Natural killer cell (primary cell): ENCODE measurements around the gene RBM19. TPM values are rescaled to one million over a fixed set of nuclear protein-coding genes. Genes with fewer than 3 reads are reported as not detected.

ENCODE experiments used
- ATAC-seq, 3 donors: fragments of 150-1000 bp in 2 of 3; fragments of 200-7000 bp in 1 of 3; cut with Tn5 transposase; 1 replicate in 1 of 3; 2 replicates in 2 of 3; pipeline ENCODE4 v1.10.0; 2021; ENCODE audit warnings: mild to moderate bottlenecking in 2 of 3, moderate library complexity in 2 of 3
- DNase-seq, 2 donors: peaks; one replicate each; pipeline versions ENCODE4 v3.0.0 to v3.0.0-alpha.2; 2013 to 2021; ENCODE audit warnings: mixed read lengths in 1 of 2
- H3K27ac ChIP-seq: one replicate; pipeline ENCODE4 v1.5.1; 2013; ENCODE audit warnings: mild to moderate bottlenecking, low read length
- H3K27me3 ChIP-seq: one replicate; pipeline ENCODE4 v1.6.1; 2013; ENCODE audit warnings: low read length; ENCODE audit not compliant: control insufficient read depth, insufficient read depth
- H3K36me3 ChIP-seq: one replicate; pipeline ENCODE4 v1.6.1; 2013; ENCODE audit warnings: low read length; ENCODE audit not compliant: control insufficient read depth, insufficient read depth
- H3K4me1 ChIP-seq: one replicate; pipeline ENCODE4 v1.6.1; 2013; ENCODE audit warnings: low read length; ENCODE audit not compliant: control insufficient read depth, insufficient read depth
- H3K4me3 ChIP-seq: one replicate; pipeline ENCODE4 v1.5.1; 2013; ENCODE audit warnings: low read length
- H3K9me3 ChIP-seq: one replicate; pipeline ENCODE4 v1.6.1; 2013; ENCODE audit warnings: low read length; ENCODE audit not compliant: control insufficient read depth, insufficient read depth
- H3K27ac Mint-ChIP-seq, 2 donors: one replicate each; pipeline ENCODE4 v1.8.0; 2022; ENCODE audit warnings: mild to moderate bottlenecking in 2 of 2, mixed read lengths in 2 of 2, moderate library complexity in 1 of 2
- H3K27me3 Mint-ChIP-seq, 2 donors: one replicate each; pipeline ENCODE4 v1.8.0; 2022; ENCODE audit warnings: low read depth in 2 of 2, mixed read lengths in 2 of 2
- H3K36me3 Mint-ChIP-seq: one replicate; pipeline ENCODE4 v1.8.0; 2022; ENCODE audit warnings: mixed read lengths
- H3K4me1 Mint-ChIP-seq, 2 donors: one replicate each; pipeline ENCODE4 v1.8.0; 2022; ENCODE audit warnings: mixed read lengths in 2 of 2
- H3K4me3 Mint-ChIP-seq: one replicate; pipeline ENCODE4 v1.8.0; 2022; ENCODE audit warnings: mild to moderate bottlenecking, moderate library complexity, mixed read lengths
- H3K9me3 Mint-ChIP-seq, 2 donors: one replicate each; pipeline ENCODE4 v1.8.0; 2022; ENCODE audit warnings: mixed read lengths in 2 of 2
- WGBS: methylation state at CpG from one replicate; pipeline ENCODE4 v1.1.7; 2013; ENCODE audit warnings: missing lambda C conversion rate; ENCODE audit not compliant: insufficient coverage; 5-methylcytosine and 5-hydroxymethylcytosine counted together
- intact Hi-C: fragments of 100-400 bp; cut with micrococcal nuclease; formaldehyde crosslinking; loops from one replicate; pipeline ENCODE4 v1.14.2; 2022
- total RNA-seq, 4 donors: library from RNA; stranded (reverse); fragments of 120-200 nt in 1 of 4; gene quantifications; one replicate each; pipeline versions ENCODE4 v1.2.3 to v1.2.4, GENCODE V29; 2013 to 2022
- TF ChIP-seq, protein P1 (sequence below): fragments of 200-600 bp; IDR thresholded peaks from one replicate; pipeline ENCODE4 v1.8.0; 2022; ENCODE audit warnings: antibody characterized with exemption

The RBM19 gene
- total RNA-seq, 3 donors from 2014 or later (not counting 1 experiment from before 2014, with no cell fraction given) = 49.9 to 70.6 (median 60.9) TPM

DNA sequence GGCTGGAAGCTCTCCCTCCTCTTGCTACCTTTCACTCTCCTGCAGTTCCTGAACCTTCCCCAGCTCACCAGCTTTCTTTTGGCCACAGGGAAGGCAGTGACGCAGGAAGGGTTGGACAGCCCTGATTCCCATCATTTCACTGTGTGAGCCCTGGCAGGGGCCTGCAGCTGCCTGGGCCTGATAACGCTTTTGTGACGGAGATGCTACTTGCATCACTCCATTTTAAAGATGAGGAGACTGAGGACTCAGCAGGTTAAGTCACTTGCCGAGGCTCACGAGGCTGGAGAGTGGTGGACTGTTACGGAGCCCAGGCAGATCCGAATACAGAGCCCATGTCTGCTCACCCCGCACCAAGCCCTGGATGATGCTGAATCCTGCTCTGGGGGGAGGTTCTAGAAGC, 145.3 kb downstream of the RBM19 start:
- Mint-ChIP-seq H3K27ac (no peak overlapping the region), H3K4me3 (no peak overlapping the region), H3K36me3 (no peaks in the 10 kb centered on the region), H3K9me3 (no peaks in the 10 kb centered on the region), H3K27me3 (no peaks in the 10 kb centered on the region), H3K4me1 (peaks cover 0 to 2% of the 10 kb centered on the region in 2 donors)
- Histone ChIP-seq H3K36me3 (peaks cover 2% of the 10 kb centered on the region), H3K27me3 (no peaks in the 10 kb centered on the region), H3K9me3 (no peaks in the 10 kb centered on the region), H3K27ac (no peak overlapping the region), H3K4me1 (no peaks in the 10 kb centered on the region), H3K4me3 (no peak overlapping the region)
- WGBS = 99% methylated on average over 8 of the region's 8 CpGs
- DNase-seq (no peak), ATAC-seq (no peak)
- intact Hi-C loops = no loop called here
- TF ChIP-seq, protein P1, sequence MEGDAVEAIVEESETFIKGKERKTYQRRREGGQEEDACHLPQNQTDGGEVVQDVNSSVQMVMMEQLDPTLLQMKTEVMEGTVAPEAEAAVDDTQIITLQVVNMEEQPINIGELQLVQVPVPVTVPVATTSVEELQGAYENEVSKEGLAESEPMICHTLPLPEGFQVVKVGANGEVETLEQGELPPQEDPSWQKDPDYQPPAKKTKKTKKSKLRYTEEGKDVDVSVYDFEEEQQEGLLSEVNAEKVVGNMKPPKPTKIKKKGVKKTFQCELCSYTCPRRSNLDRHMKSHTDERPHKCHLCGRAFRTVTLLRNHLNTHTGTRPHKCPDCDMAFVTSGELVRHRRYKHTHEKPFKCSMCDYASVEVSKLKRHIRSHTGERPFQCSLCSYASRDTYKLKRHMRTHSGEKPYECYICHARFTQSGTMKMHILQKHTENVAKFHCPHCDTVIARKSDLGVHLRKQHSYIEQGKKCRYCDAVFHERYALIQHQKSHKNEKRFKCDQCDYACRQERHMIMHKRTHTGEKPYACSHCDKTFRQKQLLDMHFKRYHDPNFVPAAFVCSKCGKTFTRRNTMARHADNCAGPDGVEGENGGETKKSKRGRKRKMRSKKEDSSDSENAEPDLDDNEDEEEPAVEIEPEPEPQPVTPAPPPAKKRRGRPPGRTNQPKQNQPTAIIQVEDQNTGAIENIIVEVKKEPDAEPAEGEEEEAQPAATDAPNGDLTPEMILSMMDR = no peak

- Histone ChIP-seq H3K27ac (no peak overlapping the region), H3K27me3 (no peaks in the 10 kb centered on the region), H3K4me3 (no peak overlapping the region), H3K9me3 (no peaks in the 10 kb centered on the region), H3K36me3 (peaks cover 2% of the 10 kb centered on the region), H3K4me1 (no peaks in the 10 kb centered on the region)
- Mint-ChIP-seq H3K4me1 (peaks cover 0 to 5% of the 10 kb centered on the region in 2 donors), H3K9me3 (no peaks in the 10 kb centered on the region), H3K4me3 (no peak overlapping the region), H3K36me3 (no peaks in the 10 kb centered on the region), H3K27me3 (no peaks in the 10 kb centered on the region), H3K27ac (no peak overlapping the region)
- ATAC-seq = no peak
- WGBS = 96% methylated on average over 15 of the region's 15 CpGs
- intact Hi-C loops = no loop called here
- TF ChIP-seq, protein P1 = no peak
- DNase-seq = no peak
Measured at GRCh38 chr12:113820309-113820708, 145.8 kb downstream of the RBM19 start.

GRCh38 chr12:113819495-113819894, 146.6 kb downstream of the RBM19 start:
- H3K27ac Mint-ChIP-seq = no peak overlapping the region

GRCh38 chr12:113818833-113819232, 147.3 kb downstream of the RBM19 start:
- Mint-ChIP-seq H3K36me3 (no peaks in the 10 kb centered on the region), H3K9me3 (no peaks in the 10 kb centered on the region), H3K27ac (no peak overlapping the region), H3K27me3 (no peaks in the 10 kb centered on the region), H3K4me3 (no peak overlapping the region), H3K4me1 (peaks cover 0 to 6% of the 10 kb centered on the region in 2 donors)
- Histone ChIP-seq H3K4me1 (no peaks in the 10 kb centered on the region), H3K4me3 (no peak overlapping the region), H3K36me3 (peaks cover 2% of the 10 kb centered on the region), H3K27ac (no peak overlapping the region), H3K27me3 (no peaks in the 10 kb centered on the region), H3K9me3 (no peaks in the 10 kb centered on the region)
- DNase-seq = no peak
- WGBS = 92% methylated on average over 10 of the region's 10 CpGs
- ATAC-seq = no peak
- intact Hi-C loops = no loop called here
- TF ChIP-seq, protein P1 = no peak

More at GRCh38 chr12:113819495-113819894, 146.6 kb downstream of the RBM19 start:
- H3K36me3 ChIP-seq = peaks cover 2% of the 10 kb centered on the region
- H3K9me3 Mint-ChIP-seq = no peaks in the 10 kb centered on the region
- TF ChIP-seq, protein P1 = no peak
- no peak for ATAC-seq
- H3K27ac ChIP-seq = no peak overlapping the region
- H3K27me3 Mint-ChIP-seq = no peaks in the 10 kb centered on the region
- no peak for DNase-seq
- H3K4me1 ChIP-seq = no peaks in the 10 kb centered on the region
- peaks cover 0 to 6% of the 10 kb centered on the region in 2 donors for H3K4me1 Mint-ChIP-seq
- H3K4me3 Mint-ChIP-seq = no peak overlapping the region
- intact Hi-C loops = no loop called here
- H3K27me3 ChIP-seq = no peaks in the 10 kb centered on the region
- no peaks in the 10 kb centered on the region for H3K9me3 ChIP-seq
- WGBS = 98% methylated on average over 10 of the region's 10 CpGs
- no peaks in the 10 kb centered on the region for H3K36me3 Mint-ChIP-seq
- H3K4me3 ChIP-seq = no peak overlapping the region
